Adrenal gland (tissue), 5 donors: Measurements from ENCODE around the gene MAGI2.

ENCODE experiments used
- CTCF ChIP-seq, 6 experiments: fragments of 450-650 bp in 4 of 6; fragments of 200-600 bp in 2 of 6; sonication (generic) in 1 of 6; IDR thresholded peaks; 1 replicate in 5 of 6; 2 replicates in 1 of 6; pipeline versions ENCODE4 v1.5.1 to v1.8.0; 2016 to 2021; ENCODE audit warnings: antibody characterized with exemption in 6 of 6, mild to moderate bottlenecking in 2 of 6, moderate library complexity in 1 of 6
- POLR2A ChIP-seq, 2 donors: fragments of 450-650 bp; IDR thresholded peaks; one replicate each; pipeline ENCODE4 v1.6.1; 2017; ENCODE audit warnings: antibody characterized with exemption in 2 of 2, mild to moderate bottlenecking in 2 of 2, moderate library complexity in 1 of 2
- donor health status: DM: no; HTN: no; CAD: no.

- no peak for TF ChIP-seq CTCF (IDR thresholded peaks at IDR 0.05)
- TF ChIP-seq POLR2A (IDR thresholded peaks at IDR 0.05): no peak
These were observed 1256.0 kb downstream of the MAGI2 start for GRCh38 chr7:78197447-78197846.
